Activated CD4-positive, alpha-beta T cell treated with anti-CD3 and anti-CD28 coated beads for 4 hours (primary cell): Measurements from ENCODE around the gene RAP2A.

Source experiments
- DNase-seq, 2 donors: peaks; one replicate each; pipeline ENCODE4 v3.0.0-alpha.2; 2020

The RAP2A gene

DNA sequence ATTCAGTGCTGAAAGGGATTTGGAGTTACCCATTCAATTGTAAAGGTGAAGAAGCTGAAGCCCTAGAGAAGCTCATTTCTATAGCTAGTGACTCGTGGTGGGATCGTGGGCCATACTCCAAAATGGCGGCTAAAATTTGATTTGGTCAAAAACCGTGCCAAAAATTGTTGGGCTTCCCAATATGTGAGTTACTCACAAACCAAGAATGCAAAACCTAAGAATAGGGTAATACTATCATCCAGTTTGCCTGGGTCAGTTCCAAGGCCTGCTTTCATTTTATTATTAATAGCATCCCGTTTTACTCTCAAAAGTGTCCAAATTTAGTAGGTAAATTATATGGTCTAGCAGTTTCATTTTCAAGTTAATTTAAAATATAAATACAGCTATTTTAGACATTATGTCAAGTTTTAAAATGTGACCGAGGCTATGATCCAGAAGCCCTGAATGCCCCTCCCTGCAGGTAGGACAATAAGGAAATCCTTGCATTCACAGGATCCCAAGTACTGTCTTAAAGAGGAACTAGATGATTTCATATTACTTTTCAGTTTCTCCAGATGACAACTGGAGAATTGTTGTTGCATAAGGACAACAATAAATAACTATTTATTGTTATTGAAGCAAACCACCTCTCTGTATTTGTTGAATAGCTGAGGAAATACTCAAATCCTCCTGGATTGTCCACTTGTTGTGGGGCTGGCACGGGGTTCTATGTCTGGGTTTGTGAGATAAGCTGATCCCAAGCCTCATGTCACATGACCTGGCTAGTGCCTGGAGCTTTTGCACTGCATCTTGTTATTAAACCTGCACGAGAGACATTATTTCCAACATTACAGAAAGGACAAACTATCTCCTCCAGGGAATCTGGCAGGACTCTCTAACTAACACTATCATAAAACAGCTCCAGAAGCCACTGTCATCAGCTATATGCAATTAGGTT is 11.6 kb upstream of the RAP2A start:
- DNase-seq = no peak

DNA sequence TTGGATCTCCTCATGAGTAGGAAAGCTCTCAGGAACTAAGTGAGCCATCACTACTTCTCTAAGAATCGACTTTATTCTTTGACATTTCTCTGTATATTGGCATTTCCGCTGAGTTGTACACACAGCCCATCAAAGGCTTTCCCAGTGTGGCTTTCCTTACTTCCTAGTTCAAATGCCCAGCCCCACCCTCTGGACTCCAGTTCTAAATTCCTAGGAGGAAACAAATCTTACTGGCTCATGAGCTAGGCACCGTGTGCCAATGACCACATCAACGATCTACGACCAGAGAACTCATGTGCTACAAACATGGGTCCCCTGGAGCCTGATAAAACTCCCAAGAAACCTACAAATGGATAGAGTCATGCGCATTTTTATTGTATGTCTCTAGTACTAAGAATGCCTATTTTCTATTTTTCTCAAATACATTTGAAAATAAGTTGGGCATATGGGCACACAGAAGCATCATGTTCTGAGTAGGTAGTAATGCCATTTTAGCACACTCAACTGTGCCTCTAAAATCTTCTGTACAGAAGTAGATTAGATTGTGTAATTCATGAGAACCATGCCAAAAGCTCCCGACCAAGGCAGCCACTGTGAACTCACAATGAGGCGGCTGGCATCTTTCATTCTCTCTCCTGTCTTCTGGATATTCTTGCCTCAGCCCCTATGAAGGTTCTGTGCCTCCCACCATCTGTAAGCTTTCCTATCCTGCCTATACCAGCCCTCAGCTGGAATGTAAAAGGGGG is 10.5 kb upstream of the RAP2A start:
- DNase-seq = no peak

DNA sequence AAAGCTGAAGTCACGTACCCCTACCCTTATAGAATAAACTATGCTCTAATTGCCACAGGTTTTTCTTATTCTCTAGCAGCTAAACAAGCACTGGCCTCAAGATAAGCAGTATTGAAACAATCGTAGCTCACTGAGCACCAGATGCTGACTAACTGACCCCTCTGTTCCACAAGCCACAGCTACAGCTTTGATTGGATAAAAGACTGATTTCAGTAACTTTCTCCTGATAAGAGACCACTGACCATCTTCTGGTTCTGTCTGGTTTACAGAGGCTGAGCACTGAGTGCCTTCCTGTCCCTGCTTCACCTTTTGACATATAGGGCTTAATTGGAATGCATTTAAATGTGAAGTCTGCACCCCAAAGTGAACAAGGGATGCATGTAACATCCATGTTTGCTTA is 8.4 kb upstream of the RAP2A start:
- no peak for DNase-seq

DNA sequence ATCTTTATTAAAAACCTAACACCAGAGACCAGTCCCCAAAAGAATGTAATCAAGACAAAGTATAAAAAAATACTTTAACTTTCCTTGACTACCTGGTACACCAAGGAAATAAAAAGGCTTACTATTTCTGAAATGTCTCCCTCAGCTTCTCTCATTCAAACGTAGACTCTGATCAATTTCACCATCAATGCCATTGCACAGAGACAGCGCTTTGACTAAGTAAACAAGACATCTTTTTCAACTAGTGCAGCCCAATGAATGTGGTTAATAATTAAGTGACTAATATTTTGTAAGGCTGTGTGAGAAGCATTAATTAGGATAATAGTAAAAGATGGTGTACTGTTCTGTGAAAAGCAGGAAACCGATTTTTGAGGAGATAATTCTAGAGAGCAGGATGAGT is 7.3 kb upstream of the RAP2A start:
- no peak for DNase-seq

DNA sequence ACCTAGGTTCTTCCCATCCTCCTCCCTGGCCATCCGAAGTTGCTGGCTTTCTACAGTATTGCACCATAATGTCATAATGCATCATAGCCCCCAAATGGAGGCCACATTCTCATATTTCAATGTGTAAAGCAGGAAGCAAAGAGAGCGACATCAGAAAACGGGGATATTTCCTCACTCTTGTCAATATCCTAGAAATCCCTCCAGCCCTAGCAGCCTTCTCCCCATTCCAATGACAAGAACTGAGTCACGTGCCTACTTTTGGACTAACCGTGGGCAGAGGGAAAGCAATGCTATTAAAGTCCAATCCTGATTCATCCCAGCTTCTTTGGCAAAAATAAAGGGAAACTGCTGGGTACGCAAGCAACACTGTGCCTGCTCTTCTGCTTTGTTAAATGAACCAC is 4.3 kb upstream of the RAP2A start:
- DNase-seq = no peak

DNA sequence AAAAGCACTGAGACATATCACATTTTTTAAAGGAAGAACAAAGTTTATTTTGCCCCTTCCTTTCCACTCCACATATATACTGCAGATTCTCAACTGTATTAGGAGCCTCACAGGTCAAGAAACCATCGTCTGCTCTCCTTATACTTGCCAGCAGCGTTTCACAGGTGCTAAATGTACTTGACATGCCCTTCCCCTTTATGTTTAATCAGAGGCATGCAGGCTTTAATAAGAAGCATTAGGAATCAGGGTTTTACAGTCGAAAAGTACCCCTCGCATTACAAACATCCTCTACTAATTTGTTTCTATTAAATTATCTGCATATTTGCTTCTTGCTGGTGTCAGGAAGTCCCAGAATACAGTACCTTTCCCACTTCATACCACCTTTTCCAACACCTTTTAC is 3.7 kb upstream of the RAP2A start:
- no peak for DNase-seq

DNA sequence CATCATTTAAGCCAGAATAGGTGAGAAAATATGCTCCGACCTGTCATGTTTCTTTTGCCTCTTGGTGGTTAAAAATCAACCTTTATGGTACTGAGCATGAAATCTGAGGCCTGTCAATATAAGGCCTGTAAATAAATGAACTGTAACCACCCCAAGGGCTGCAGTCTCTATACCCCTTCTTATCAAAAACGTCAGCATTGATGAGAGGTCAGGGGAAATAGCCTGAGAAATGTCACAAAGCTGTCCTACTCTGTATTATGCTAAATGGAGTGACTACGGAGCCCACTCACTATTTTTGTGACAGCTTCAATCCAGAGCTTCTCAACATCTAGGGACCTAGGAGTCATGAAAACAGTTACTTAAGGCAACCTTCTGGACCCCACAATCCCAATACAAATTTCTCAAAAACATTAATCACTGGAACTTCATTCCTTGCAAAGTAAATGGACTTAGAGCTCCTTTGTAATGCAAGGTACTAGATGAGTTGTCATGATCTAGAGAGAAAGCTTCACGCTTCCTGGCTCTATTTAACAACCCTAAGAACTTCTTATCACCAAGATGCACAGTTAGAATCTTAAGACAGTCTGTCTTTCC is 2.7 kb upstream of the RAP2A start:
- DNase-seq = no peak

DNA sequence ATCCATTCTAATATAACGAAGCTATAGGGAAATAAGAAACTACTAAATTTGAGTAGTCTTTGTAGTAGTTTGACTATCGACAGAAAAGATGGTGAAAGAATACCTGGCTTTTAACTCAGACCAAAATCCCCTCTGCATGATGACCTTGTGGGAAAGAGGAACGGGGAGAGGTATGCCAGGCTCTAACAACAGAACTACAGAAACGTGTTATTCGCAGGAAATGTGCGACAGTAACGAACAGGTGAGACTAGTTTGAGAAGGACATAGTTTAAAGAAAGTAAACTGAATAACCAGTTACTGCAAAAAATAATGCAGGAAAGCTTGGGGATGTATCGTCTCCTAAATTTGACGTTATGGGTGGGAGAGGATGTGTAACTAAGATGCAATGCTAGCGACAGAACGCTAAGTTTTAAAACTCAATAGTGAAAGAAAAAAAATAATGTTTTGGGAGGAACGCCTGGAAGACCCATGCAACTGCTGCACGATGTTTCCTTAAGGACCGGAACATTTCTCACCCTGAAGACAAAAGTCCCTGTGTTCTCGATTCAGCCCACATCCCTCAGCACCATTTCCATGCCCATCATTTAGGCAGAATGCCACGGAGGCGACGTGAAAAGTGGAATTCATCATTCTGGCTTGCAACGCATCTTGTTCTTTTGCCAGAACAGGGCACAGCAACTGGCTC is 1.6 kb upstream of the RAP2A start:
- DNase-seq = no peak

DNA sequence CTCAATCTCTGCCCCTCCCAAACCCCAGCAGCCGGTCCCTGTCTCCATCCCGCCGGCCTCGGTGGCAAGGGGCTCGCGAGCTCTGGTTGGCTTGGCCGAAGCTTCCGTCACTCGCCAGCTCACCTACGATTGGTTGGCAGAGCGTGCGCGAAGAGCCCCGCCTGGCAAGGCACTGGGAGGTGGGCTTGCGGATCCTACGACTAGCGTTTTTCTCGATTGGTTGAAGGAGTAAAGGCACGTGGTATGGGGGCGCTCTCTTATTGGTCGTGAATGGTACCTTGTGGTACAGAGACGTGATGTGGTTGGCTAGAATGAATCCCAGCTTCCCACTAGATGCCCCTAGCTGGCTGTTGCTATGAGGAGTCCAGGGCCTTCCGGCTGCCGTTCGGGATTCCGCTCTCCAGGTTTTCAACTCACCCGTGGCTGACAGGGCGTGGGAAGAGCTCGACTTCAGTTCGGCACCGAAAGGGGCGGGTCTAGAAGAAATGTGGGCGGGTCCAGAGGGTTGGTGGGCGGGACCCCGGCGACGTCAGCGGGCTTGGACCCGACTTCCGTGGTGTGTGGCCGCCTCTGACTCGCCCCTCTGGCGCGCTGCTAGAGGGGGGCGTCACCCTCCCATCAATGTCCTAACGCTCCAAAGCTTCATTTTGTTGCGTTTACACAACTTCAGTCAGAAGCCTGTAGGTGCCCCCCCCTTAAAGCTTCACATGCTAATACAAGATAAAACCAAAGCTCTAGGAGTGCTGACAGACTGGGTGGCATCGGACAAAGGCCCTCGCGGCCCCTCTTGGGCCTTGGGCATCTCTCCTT is 847 bp upstream of the RAP2A start:
- DNase-seq = peak; percentile 94 to 98

DNA sequence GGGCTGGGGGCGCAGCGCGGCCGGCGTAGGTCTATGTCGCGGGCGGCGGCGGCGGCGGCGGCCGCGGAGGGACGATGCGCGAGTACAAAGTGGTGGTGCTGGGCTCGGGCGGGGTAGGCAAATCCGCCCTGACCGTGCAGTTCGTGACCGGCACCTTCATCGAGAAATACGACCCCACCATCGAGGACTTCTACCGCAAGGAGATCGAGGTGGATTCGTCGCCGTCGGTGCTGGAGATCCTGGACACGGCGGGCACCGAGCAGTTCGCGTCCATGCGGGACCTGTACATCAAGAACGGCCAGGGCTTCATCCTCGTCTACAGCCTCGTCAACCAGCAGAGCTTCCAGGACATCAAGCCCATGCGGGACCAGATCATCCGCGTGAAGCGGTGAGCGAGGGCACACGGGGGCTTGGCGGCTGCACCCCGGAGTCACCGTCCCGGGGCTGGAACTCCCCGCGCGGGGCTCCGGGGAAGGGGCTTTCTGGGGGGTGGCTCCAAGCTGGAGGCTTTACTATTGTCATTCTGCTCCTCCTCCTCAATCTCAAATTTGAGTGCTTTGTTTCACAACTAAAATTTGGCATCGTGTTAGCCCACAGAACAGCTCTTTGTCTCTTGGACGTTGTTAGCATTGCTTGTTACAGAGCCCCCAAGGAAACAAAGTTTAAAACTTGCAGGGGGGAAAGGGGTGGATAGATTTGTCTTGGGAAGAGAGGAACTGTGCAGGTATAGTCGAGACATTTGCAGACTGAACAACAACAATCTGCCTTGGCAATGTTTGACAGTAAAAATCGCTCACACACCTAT is 630 bp downstream of the RAP2A start:
- DNase-seq = peak; percentile 18 to 34

DNA sequence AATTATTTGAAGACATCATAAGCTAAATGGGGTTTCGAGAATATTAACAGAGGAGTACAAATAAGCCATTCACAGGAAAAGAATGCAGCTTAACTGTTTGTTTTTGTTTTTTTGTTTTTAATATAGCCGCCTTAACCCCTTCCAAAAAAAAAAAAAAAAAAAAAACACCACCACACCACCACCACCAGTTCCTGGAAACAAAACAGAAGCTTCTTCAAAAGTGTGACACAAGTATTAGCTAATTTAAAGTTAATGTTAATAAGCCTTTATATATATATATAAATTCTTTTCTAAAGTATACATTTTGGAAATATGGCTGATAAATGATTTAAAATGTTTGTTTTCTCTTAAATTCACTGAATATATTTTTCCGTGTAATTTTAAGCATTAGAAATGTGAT is 1.4 kb downstream of the RAP2A start:
- DNase-seq = no peak

DNA sequence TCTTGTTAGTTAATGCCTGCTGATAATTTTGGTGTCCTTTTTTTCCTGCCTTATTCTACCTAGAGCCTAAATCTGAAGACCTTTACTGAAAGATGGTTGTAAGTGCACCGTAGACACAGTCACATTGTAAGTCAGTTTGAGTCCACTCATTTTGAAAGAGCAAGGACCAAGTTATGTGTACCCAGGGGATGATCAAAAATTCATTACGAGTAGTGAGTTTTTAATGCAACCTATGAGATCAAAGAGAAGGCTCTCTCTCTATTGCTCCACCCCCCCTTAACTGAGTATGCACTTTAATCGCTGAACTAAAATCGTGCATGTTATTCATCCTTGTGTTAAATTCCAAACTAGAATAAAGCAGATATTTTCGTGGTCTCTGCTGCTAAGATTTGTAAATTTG is 1.8 kb downstream of the RAP2A start:
- no peak for DNase-seq

DNA sequence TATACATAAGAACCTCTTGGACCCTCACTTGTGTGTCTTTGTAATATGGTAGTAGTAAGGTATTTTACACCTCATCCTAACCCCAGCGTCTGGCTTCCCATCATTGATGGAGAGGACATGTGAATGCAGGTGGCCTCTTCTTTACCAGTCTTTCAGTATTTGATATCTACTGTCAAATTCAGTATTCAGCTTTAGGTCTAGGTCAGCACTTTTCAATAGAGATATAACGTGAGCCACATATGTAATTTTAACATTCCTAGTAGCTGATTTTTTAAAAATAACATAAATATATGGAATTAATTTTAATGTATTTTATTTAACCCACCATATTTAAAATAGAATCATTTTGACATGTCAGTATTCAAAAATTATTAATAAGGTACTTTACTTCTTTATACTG is 2.9 kb downstream of the RAP2A start:
- no peak for DNase-seq

DNA sequence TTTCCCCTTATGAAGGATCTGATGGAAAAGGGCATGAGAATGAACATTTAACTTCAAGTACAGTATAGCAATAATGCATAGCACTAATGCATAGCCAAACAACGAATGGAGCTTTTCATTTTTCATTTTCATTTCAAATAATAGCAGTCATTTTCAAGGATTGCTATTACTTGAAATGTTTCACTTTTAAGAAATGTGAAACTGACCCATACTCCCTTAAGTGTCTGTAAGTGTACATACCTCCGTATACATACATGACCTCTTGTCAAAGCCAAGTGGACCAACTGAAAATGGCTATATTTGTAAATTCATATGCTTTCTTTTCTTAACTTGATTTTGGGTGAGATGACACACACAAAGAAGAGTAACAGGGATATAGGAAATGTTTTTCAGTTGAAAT is 3.8 kb downstream of the RAP2A start:
- no peak for DNase-seq

DNA sequence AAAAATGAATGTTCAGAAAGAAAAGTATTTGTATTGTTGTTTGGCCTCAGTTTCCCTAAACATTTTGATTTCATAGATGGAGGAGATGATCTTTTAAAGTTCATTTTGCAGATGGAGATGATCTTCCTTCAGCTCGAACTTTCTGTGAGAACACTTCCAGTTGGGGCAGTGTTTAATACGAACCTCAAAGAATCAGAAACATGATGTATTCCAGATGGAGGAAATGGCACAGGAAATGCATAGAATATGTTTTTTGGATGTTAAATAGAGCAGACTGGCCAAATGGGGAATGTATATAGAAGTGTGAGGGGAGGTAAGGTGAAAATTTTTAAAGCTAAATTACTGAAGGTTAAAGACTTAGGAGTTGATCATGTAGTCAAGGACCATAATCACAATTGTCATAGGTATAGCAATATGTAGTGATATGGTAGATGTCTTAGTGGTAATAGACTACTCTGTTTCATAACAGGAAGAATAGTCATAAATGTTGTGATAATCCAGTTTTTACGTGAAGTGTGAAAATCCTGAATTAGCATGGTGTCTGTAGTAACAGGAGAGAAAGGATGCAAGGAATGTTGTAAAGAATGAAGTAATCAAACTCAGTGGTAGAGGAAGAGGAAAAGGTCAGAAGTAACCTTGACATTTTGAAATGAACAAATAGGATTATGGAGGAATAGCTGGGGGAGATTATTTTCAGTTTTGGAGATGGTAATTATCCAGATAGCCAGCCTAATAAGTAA is 5.1 kb downstream of the RAP2A start:
- DNase-seq = no peak

DNA sequence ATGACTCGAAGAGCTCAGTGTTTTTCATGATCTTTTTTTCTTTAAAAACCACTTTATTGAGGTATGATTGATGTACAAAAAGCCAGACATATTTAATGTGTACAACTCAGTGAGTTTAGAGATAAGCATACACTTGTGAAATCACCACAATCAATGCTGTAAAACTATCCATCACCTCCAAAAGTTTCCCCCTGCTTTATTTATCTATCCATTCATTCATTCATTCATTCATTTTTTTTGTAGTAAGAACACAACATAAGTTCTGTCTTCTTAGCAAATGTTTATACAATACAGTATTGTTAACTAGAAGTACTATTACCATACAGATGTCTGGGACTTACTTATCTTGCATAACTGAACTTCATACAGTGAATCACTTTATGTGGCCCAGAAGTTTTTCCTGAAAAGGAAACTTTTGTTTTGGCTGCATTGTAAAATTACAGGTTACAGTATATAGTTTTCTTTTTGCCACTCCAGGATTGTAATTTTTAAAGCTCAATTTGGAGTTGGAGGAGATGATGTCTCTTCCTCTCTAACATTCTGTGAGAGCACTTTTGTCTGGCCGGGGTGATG is 6.7 kb downstream of the RAP2A start:
- no peak for DNase-seq

DNA sequence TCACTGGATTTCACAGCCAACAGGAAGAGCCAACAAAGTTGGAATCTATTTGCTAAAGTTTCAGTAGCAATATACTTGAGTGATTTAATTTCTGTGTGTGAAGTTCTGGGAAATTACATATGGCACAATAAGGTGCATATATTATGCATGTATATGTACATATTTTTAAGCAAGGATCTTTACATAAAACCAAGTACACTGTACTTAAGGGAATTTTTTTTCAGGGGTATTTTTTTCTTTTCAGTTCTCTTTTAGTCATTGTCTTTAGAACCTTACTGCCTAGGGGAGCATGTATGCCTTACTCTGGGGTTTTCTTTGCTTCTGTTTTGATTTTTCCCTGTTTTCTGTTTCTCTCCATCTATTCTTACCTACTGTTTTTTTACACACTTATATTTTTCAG is 7.4 kb downstream of the RAP2A start:
- no peak for DNase-seq

DNA sequence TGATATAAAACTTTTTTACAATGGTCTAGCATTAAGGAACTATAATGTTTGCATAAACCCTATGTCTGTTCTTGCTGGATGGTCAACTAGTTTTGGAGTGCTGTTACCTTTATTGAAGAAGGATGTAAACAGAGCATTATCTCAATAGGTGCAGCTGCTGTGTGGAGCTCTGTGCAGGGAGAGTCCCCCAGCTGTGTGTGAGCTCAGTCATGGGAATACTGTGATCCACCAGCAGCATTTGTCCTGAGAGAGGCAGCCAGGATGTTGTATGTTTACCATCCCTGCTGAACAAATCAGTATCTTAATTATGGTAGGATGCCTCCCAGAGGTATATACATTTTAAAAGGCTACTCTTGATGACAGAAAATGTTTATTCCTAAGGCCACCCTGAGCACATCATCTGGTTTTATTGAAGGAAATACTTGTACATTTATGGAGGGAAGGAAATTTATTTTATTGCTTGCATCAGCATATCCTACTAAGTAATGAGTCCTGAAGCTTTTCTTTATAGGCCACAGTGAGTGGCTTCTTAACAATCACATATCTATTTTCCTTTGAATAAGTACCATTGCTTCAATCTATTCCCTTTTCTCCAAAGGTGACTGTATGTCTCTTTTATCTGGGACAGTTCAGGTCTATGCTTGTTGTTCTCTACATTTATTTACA is 11.7 kb downstream of the RAP2A start:
- DNase-seq = no peak

DNA sequence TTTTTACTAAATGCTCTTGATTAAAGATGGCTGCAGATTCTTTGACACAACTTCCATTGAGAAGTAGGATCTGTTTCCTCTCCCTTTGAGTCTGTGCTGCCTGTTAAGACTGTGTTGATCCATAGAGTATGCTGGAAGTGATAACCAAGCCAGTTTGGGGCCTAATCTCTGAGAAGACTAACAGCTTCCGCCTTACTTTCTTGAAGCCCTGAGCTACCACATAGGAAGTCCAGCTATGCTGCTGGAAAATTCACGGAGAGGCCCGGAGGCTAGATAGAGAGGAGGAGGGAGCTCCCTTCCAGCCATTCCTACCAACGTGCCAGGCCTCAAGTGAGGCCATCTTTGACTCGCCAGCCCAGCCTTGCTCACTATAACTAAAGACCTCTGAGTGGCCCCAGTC is 12.5 kb downstream of the RAP2A start:
- DNase-seq = no peak
